HG02840 (cell line): ENCODE measurements around the gene EFCAB6.

ENCODE experiments used
- ATAC-seq: cut with Tn5 transposase; IDR thresholded peaks from one replicate; pipeline ENCODE4 v1.9.1; 2021; ENCODE audit warnings: mild to moderate bottlenecking, moderate library complexity, moderate number of reproducible peaks; ENCODE audit not compliant: unreplicated experiment, low FRiP score

EFCAB6 gene

GRCh38 chr22:43618517-43618916 lies 193.6 kb downstream of the EFCAB6 start:
- no peak for ATAC-seq

DNA sequence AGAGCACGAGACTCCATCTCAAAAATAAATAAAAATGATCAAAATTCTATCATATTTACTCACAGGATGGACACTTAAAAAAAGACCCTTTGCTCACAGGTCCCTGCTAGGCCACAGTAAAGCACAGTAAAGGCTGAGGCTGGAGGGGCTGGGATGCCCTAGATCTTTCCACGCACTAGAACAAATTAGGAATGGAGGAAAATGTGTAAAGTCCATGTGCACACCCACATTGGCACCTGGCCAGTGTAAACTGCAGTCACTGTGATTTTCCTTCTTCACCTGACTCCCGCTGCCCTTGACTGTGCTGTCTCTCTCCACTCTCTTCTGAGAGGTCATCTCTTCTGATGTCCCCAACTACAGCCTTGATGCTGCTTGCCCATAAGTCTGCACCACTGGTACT lies 195.5 kb downstream of the EFCAB6 start:
- no peak for ATAC-seq

GRCh38 chr22:43600265-43600664 lies 211.8 kb downstream of the EFCAB6 start:
- no peak for ATAC-seq

- no peak for ATAC-seq
Measured at GRCh38 chr22:43592476-43592875, 219.6 kb downstream of the EFCAB6 start.

DNA sequence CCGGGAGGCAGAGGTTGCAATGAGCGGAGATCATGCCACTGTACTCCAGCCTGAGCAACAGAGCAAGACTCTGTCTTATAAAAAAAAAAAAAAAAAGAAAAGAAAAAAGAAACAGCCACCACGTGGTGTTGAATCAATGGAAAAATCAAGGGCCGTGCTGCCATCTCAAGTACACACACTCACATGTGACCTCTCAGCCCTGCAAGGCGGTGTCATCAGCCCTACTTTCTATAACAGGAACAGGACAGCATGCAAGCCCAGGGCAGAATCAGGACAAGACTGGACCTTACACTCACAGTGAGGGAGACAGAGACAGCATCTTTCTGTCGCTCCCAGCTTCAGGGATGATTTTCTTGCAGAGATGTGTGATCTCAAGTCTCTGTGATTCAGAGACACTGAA lies 220.7 kb downstream of the EFCAB6 start:
- no peak for ATAC-seq

- ATAC-seq, result no peak
Measured at GRCh38 chr22:43587574-43587973, 224.5 kb downstream of the EFCAB6 start.

GRCh38 chr22:43583501-43583900 lies 228.6 kb downstream of the EFCAB6 start:
- ATAC-seq, result no peak

GRCh38 chr22:43582394-43582793 lies 229.7 kb downstream of the EFCAB6 start:
- no peak for ATAC-seq

DNA sequence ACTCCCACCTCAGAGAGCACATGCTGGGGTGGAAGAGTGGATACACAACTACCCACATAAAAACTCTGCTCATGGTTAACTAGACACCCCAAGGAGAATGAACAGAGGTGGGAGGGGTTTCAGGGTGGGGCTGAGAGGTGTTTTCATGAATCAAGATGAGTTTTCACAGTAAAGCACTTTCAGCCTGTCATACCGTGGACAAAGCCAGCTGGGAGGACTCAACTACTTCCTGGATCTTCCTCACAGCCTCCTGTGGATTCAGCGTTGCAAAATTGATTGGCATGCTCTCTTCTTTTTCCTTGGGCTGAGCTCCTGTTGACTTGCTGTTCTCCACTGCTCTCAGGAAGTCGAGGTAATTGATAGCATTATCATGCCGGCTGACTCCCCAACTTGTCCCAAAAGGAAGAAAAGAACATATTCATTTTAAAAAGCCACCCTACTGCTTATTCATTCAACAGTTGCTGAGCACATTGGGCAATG lies 231.8 kb downstream of the EFCAB6 start:
- no peak for ATAC-seq

- ATAC-seq, result no peak
Measured at GRCh38 chr22:43574738-43575137, 237.4 kb downstream of the EFCAB6 start.

DNA sequence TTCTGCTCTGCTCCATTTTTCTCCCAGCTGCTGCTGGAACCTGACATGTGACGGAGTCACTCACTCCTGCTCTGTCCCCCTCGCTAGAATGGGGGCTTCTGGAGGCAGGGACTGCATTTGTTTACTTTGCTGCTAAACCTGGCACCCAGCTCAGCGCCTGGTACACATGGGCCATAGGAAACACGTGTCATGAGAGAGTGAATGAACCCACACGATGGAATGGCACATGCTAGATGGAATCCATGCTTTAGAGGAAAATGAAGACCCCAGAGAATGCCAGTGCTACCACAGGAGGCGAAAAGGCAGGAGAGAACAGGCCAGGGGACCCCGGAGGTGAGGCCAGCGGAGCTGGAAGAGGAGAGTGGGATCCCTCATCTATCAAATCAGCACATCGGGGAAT lies 239.4 kb downstream of the EFCAB6 start:
- ATAC-seq, result no peak

- ATAC-seq, result no peak
Measured at GRCh38 chr22:43571181-43571580, 240.9 kb downstream of the EFCAB6 start.

DNA sequence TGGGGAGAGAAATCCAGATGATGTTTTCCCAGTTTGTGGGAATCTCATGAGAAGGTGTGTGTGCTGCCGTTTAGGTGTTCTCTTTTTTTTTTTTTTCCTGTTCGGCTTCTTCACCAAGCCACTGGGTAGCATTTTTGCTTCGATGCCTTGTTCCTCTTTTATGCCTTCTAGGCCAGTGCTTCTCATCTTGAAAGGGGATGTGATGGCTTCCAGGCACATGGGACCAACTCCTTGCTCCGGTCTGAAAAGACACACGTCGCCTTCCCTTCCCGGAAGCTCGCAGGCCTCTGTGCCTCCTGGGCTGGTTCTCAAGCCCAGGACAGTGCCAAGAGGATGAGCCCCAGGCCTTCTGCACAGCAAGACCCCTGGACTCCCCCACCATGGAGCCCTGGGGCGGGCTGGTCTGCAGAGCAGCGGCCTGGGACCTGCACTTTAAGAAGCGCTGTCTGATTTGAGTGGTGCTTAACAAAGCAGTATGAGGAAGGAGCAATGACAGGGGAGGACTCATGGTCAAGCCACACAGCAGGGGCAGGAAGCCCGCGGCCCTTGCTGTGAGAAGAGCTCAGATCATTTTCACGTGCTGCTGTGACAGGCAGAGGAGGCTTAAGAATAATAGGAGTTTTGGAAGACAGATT lies 241.5 kb downstream of the EFCAB6 start:
- no peak for ATAC-seq

- ATAC-seq, result no peak
Measured at GRCh38 chr22:43569111-43569510, 243.0 kb downstream of the EFCAB6 start.

DNA sequence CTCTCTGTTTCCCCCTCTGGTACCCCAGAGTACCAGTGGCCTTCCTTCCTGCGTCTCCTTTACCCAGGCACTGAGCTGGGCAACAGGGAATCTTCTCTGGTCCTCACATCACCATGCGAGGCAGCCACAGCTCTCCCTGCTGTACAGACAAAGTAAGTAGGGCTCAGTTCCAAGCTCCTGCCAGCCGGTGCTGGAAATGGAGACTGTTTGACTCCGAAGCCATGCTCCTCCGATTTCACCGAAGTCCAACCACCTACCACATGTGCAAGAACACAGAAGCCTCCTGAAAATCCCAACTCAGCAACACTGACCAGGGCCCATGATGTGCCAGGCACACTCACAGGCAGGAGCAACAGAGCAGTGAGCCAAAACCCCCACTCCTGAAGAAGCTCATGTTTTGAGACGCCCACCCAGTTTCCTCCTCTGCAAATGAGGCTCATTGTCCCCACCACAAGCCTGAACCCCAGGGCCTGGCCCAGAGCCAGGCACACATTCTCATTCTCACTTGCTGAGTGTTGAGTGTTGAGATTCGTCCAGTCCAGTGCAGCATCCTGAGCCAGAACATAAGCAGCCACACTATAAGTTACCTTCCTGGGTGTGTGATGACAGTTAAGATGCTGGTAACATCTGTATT lies 244.3 kb downstream of the EFCAB6 start:
- ATAC-seq, result no peak

GRCh38 chr22:43566561-43567332 lies 245.4 kb downstream of the EFCAB6 start:
- no peak for ATAC-seq

GRCh38 chr22:43566021-43566420 lies 246.1 kb downstream of the EFCAB6 start:
- ATAC-seq, result no peak

GRCh38 chr22:43564859-43565258 lies 247.2 kb downstream of the EFCAB6 start:
- ATAC-seq, result no peak

GRCh38 chr22:43563571-43563970 lies 248.5 kb downstream of the EFCAB6 start:
- ATAC-seq, result no peak

- no peak for ATAC-seq
Measured at GRCh38 chr22:43562843-43563242, 249.3 kb downstream of the EFCAB6 start.

- ATAC-seq, result no peak
Measured at GRCh38 chr22:43561415-43562178, 250.5 kb downstream of the EFCAB6 start.
